Activated CD8-positive, alpha-beta memory T cell treated with anti-CD3 and anti-CD28 coated beads, Interleukin-2, amount 50 U/mL, for 48 hours (primary cell): ENCODE results near the gene FLCN.
A peak's percentile ranks its signal among the peaks of the same experiment; 100 is the strongest.
"Not testable (repeated sequence)": the region's sequence is repeated elsewhere in the genome, so short reads cannot be mapped to it uniquely, and the experiment has no call there.

Experiments used
- DNase-seq: peaks from one replicate; pipeline ENCODE4 v3.0.0-alpha.2; 2020

Gene FLCN

GRCh38 chr17:17206913-17207335 is 30.0 kb downstream of the FLCN start:
- DNase-seq: no peak

- peak; percentile 93 for DNase-seq
These were observed 30.6 kb downstream of the FLCN start, which contains the start of gene PLD6 for GRCh38 chr17:17206124-17206912. PLD6 (minus strand) TSS chr17:17206333; CDS start chr17:17206286, 47 bp downstream.

- peak; percentile 83 for DNase-seq
These were observed 31.4 kb downstream of the FLCN start for GRCh38 chr17:17205368-17206123.

- no peak for DNase-seq
These were observed 32.2 kb downstream of the FLCN start for GRCh38 chr17:17204635-17205231.

GRCh38 chr17:17204041-17204591 is 32.9 kb downstream of the FLCN start:
- DNase-seq: no peak

- DNase-seq: no peak
These were observed 33.7 kb downstream of the FLCN start for GRCh38 chr17:17203173-17203730.

GRCh38 chr17:17201907-17202306 is 35.1 kb downstream of the FLCN start:
- DNase-seq: no peak

GRCh38 chr17:17201271-17201670 is 35.7 kb downstream of the FLCN start:
- DNase-seq: no peak

- DNase-seq: no peak
These were observed 36.1 kb downstream of the FLCN start for GRCh38 chr17:17200831-17201230.

GRCh38 chr17:17200311-17200710 is 36.7 kb downstream of the FLCN start:
- DNase-seq: no peak

GRCh38 chr17:17198281-17198680 is 38.7 kb downstream of the FLCN start:
- DNase-seq: no peak

GRCh38 chr17:17196776-17197175 is 40.2 kb downstream of the FLCN start:
- DNase-seq: no peak

GRCh38 chr17:17195466-17195865 is 41.5 kb downstream of the FLCN start:
- DNase-seq: not testable (repeated sequence)

- no peak for DNase-seq
These were observed 45.0 kb downstream of the FLCN start for GRCh38 chr17:17191961-17192381.

- DNase-seq: no peak
These were observed 45.6 kb downstream of the FLCN start for GRCh38 chr17:17191346-17191792.

- DNase-seq: no peak
These were observed 46.8 kb downstream of the FLCN start for GRCh38 chr17:17190188-17190587.

- no peak for DNase-seq
These were observed 47.4 kb downstream of the FLCN start for GRCh38 chr17:17189559-17189958.

GRCh38 chr17:17188586-17188985 is 48.4 kb downstream of the FLCN start:
- no peak for DNase-seq

- DNase-seq: no peak
These were observed 50.1 kb downstream of the FLCN start for GRCh38 chr17:17186551-17187505.

GRCh38 chr17:17186051-17186450 is 50.9 kb downstream of the FLCN start:
- peak; percentile 73 for DNase-seq

GRCh38 chr17:17184985-17185757 is 51.8 kb downstream of the FLCN start:
- not testable (repeated sequence) for DNase-seq
